Body of pancreas (tissue), 4 donors: Measurements from ENCODE around the gene CRHR2.

Source experiments
- CTCF ChIP-seq, 7 experiments: fragments of 450-650 bp in 4 of 7; fragments of 200-600 bp in 3 of 7; sonication (generic) in 3 of 7; IDR thresholded peaks; one replicate each; pipeline ENCODE4 v1.5.1; 2016 to 2019; ENCODE audit warnings: antibody characterized with exemption in 7 of 7
- POLR2A ChIP-seq, 3 donors: fragments of 450-650 bp; IDR thresholded peaks; one replicate each; pipeline ENCODE4 v1.6.1; 2016; ENCODE audit warnings: antibody characterized with exemption in 3 of 3, mild to moderate bottlenecking in 2 of 3

- no peak for TF ChIP-seq POLR2A (IDR thresholded peaks at IDR 0.05)
- no peak for TF ChIP-seq CTCF (IDR thresholded peaks at IDR 0.05)
These were observed 30.1 kb downstream of the CRHR2 start for GRCh38 chr7:30652132-30652531.
